Bronchial epithelial cell (primary cell): ENCODE measurements around the gene NEURL1B. TPM values are rescaled to one million over a fixed set of nuclear protein-coding genes. Genes with fewer than 3 reads are reported as not detected.

Experiments used
- DNase-seq: peaks from one replicate; pipeline ENCODE4 v3.0.0-alpha.2; 2010; ENCODE audit warnings: low read depth
- FAIRE-seq: peaks from 2 replicates; lab custom pipeline; 2011; peaks lifted over from hg19 to GRCh38; lab: Jason Lieb, UNC
- H3K27me3 ChIP-seq: 2 replicates; pipeline ENCODE4 v1.5.1; 2011; ENCODE audit warnings: low read length; ENCODE audit not compliant: control insufficient read depth, insufficient read depth
- H3K36me3 ChIP-seq: 2 replicates; pipeline ENCODE4 v1.5.1; 2011; ENCODE audit warnings: low read length; ENCODE audit not compliant: control insufficient read depth, insufficient read depth
- H3K4me3 ChIP-seq: 2 replicates; pipeline ENCODE4 v1.5.1; 2011; ENCODE audit warnings: mild to moderate bottlenecking, low read depth, low read length, control low read depth
- total RNA-seq: library from RNA; depleted of rRNA; stranded (reverse); fragments of >200 nt; gene quantifications from 2 replicates; pipeline ENCODE4 v1.2.1, GENCODE V29; 2014
- TF ChIP-seq, protein P1 (sequence below): IDR thresholded peaks from 2 replicates; pipeline ENCODE4 v1.5.1; 2011; ENCODE audit warnings: mild to moderate bottlenecking, moderate library complexity, low read length, control low read depth, inconsistent platforms; ENCODE audit not compliant: insufficient read depth, severe bottlenecking

Gene NEURL1B
- total RNA-seq, 1 donor from 2014 or later = 4.7 TPM

DNA sequence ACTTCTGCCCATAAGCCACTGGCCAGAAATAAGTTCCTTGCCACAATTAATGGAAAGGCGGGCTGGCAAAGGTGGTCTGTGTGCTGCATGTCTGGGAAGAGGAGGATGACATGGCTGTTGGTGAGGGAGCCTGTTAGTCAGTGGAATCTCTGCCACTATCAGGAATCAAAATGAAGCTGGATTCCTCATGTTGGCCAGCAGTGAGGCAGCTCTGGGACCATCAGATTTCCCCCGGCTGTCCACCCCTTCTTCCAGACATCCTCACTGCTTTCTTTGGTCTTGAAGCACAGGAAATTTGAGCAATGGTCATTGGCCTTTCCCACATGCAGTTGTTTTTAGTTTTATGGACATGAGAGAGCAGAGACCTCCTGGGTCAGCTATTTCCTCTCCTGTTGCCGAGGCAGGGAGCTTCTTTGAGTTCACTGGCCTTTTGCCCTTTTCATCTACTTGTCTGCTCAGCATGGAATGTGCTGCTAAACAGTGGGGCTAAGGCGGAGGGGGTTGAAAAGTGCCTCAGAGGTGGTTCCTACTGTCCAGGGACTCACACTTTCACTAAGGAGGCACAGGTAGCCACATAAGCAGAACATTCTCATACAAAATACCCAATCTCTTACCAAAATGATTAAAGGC lies 34.8 kb upstream of the NEURL1B start:
- no peak for DNase-seq
- FAIRE-seq = no peak
- no peaks in the 10 kb centered on the region for H3K27me3 ChIP-seq

DNA sequence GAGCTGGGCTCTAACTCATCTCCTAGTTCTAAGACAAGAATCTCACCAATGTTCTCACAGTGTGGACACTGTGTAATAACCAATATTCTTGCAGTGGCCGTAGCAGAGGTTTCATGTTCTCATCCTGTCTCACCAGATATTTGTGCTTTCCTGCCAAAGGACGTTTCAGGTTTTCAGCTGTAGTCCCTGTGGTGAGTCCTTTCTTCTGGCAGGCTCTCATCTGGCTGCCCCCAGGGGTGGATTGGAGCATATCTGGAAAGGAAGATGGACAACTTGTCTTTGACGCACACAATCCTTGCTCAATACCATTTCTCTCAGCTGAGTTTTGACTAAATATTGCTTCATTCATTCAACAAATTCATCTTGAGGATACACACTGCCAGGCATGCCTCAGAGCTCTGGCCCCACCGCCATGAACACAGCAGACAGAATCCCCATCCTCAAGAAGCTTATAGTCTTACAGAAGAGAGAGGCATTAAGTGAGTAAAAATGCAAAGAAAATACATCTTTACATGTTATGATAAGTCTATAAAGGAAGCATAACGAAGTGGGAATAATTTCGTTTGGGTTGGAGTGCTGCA lies 33.8 kb upstream of the NEURL1B start:
- FAIRE-seq (no peak), DNase-seq (no peak)
- Histone ChIP-seq H3K4me3 (no peak overlapping the region), H3K27me3 (no peaks in the 10 kb centered on the region), H3K36me3 (no peaks in the 10 kb centered on the region)
- TF ChIP-seq, protein P1, sequence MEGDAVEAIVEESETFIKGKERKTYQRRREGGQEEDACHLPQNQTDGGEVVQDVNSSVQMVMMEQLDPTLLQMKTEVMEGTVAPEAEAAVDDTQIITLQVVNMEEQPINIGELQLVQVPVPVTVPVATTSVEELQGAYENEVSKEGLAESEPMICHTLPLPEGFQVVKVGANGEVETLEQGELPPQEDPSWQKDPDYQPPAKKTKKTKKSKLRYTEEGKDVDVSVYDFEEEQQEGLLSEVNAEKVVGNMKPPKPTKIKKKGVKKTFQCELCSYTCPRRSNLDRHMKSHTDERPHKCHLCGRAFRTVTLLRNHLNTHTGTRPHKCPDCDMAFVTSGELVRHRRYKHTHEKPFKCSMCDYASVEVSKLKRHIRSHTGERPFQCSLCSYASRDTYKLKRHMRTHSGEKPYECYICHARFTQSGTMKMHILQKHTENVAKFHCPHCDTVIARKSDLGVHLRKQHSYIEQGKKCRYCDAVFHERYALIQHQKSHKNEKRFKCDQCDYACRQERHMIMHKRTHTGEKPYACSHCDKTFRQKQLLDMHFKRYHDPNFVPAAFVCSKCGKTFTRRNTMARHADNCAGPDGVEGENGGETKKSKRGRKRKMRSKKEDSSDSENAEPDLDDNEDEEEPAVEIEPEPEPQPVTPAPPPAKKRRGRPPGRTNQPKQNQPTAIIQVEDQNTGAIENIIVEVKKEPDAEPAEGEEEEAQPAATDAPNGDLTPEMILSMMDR = no peak

More for the DNA sequence above, 34.8 kb upstream of the NEURL1B start:
- H3K4me3 ChIP-seq = no peak overlapping the region
- H3K36me3 ChIP-seq = no peaks in the 10 kb centered on the region
- TF ChIP-seq, protein P1 = no peak

GRCh38 chr5:172608773-172609172 lies 32.3 kb upstream of the NEURL1B start:
- TF ChIP-seq, protein P1 = no peak
- DNase-seq (no peak), FAIRE-seq (no peak)
- no peak overlapping the region for H3K4me3 ChIP-seq
- H3K36me3 ChIP-seq = no peaks in the 10 kb centered on the region
- H3K27me3 ChIP-seq = no peaks in the 10 kb centered on the region

- H3K4me3 ChIP-seq = no peak overlapping the region
- no peaks in the 10 kb centered on the region for H3K27me3 ChIP-seq
- DNase-seq = no peak
- no peaks in the 10 kb centered on the region for H3K36me3 ChIP-seq
- TF ChIP-seq, protein P1 = no peak
- no peak for FAIRE-seq
Observed at GRCh38 chr5:172610643-172611042, 30.4 kb upstream of the NEURL1B start.

DNA sequence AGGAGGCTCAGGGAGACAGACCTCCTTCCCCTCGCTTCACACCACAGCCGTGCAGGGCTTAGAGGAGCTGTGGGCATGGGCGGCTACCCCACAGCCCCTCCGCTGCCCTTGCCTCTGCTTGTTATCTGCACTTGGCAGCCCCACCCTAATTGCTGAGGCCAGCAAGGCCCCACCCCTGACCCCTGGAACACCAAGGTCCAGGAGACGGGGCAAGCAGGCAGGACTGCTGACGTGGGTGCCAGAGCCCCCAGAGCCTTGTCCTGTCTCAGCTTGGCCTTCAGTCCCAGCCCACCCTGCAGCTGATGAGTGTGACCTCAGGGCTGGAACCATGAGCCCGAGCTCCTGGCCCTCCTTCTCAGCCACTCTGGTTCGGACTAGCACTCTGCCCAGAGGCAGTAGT lies 29.1 kb upstream of the NEURL1B start:
- TF ChIP-seq, protein P1 = no peak
- Histone ChIP-seq H3K27me3 (no peaks in the 10 kb centered on the region), H3K4me3 (no peak overlapping the region), H3K36me3 (no peaks in the 10 kb centered on the region)
- no peak for FAIRE-seq
- no peak for DNase-seq

GRCh38 chr5:172612771-172613170 lies 28.3 kb upstream of the NEURL1B start:
- Histone ChIP-seq H3K27me3 (no peaks in the 10 kb centered on the region), H3K36me3 (no peaks in the 10 kb centered on the region), H3K4me3 (no peak overlapping the region)
- FAIRE-seq (no peak), DNase-seq (no peak)
- TF ChIP-seq, protein P1 = no peak
